Embryonic facial prominence (tissue), 1 donor: ENCODE data around the gene RSAD1.

Source experiments
- DNase-seq: peaks from one replicate; pipeline ENCODE4 v3.0.0-alpha.2; 2016; ENCODE audit errors: extremely low spot score

Gene RSAD1

DNA sequence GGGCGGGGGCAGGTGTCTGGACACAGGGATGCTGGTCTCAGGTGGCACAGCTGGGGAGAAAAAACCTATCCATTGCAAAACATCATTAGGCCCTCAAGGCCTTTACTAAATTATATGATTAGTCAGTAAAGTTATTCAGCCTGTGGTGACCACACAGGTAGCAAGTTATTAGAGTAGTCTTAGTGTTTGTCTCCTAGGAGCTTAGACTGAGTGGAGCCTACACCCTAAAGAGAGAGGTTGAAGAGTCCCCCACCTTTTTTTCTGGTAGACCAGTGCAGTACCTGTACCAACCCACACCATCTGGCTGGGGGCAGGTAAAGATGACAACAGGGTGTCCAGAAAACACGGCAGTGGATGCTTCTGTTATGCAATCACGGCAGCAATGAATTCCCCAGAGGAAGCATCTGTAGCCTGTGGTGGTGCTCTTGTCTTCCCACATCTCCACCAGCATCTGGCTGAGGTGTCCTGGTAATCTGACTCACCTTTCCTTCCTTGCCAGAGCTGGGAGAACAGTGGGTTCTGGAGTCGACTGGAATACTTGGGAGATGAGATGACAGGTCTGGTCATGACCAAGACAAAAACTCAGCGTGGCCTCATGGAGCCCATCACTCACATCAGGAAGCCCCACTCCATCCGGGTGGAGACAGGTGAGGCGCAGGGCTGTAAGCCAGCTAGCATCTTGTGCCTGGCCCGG, 40.6 kb downstream of the RSAD1 start:
- DNase-seq = no peak

DNA sequence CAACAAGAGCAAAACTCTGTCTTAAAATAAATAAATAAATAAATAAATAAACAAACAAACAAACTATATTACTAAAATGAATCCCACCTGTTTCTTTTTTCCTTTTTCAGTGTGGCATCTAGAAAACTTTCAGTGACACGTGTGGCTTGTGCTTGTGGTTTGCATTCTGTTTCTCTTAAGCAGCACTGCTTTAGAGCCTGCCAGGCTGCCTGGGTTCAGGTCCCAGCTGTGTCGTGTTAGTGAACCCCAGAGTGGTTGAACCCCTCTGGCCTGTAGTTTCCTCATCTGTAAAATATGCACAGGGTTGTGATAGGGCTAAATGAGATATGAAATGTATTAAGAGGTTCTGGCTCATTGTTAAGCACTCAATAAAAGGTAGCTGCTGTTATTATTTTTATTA, 41.8 kb downstream of the RSAD1 start:
- DNase-seq = no peak

DNA sequence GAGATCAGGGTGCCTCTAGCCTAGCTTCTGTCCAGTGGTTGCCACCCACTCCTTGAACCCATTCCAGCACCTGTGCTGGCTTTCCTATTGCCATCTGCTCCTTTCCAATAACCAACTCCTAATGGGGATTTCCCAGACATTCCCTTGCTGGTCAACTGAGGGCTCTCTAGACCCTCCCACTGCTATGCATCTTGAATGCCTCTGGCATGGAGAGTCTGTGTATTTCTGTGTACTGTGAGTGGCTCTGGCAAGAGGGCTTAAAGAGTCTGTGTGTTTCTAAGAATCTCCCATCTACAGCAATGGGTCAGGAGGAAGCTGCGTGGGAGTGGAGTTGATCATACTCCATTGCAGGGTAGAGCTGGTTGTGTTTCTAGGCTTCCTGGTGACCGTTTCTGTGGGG, 42.9 kb downstream of the RSAD1 start:
- no peak for DNase-seq

DNA sequence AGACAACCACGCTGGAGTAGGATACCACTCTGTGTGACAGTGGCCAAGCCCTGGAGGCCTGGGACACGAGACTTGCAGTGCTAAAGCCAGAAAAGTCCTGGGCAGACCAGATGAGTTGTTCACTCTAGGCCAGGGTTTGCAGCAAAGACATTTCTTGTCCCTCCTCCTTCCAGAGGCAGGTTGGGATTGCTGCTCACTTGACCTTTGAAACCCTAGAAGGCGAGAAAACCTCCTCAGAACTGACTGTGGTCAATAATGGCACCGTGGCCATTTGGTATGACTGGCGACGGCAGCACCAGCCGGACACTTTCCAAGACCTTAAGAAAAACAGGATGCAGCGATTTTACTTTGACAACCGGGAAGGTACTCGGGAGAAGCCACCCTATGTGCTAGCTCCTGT, 44.1 kb downstream of the RSAD1 start:
- DNase-seq = no peak

DNA sequence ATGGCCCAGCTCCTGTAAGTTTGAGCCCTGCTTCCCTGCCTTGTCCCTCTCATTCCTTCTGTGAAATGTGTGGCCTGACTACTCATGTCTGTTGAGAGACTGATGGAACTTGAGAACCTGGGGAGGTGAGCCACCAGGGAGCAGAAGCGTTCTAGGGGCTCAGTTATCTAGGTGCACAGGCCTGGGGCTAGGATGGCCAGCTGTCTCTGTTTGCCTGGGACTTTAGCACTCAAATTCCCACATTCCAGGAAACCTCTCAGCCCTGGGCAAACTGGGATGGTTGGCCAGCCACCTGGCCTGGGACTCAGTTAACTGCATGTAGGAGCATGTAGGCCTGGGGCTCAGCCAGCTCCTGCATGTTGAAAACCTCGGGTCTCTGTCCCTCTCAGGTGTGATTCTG, 44.5 kb downstream of the RSAD1 start:
- no peak for DNase-seq

DNA sequence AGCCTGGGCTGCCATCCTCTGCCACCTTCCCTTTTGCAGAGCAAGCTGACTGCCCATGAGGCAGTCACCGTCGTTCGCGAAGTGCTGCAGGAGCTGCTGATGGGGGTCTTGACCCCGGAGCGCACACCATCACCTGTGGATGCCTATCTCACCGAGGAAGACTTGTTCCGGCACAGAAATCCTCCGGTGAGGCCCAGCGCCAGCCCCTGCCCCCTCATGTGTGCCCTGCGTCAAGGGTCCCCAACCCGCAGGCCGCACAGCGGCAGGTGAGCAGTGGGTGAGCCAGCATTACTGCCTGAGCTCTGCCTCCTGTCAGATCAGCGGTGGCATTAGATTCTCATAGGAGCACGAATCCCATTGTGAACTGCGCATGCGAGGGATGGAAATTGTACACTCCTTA, 46.2 kb downstream of the RSAD1 start:
- no peak for DNase-seq

DNA sequence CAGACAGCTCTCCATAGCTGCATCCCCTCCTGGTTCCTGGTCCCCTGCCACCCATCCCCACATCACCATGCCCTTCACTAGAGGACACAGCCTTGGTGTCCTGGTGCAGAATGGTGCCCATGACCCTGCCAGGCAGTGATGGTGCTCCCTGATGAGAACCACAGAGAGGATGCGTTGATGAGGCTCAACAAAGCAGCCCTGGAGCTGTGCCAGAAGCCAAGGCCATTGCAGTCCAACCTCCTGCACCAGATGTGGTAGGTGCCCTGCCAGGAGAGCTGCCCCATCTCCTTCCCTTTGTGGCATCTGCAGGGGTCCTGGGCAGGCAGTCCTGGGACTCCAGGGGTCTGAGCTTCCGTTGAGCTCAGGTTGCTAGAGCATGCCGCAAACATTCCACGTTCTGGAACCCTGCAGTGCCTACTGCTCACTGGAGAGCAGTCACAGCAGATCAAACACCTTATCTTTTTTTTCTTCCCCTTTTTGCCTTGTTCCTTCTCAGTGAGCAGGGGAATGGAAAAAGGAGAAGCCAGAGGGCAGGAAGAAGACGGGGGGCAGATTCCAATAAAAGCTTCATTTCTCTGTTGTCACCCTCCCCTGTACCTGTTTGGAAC, 48.6 kb downstream of the RSAD1 start:
- no peak for DNase-seq

DNA sequence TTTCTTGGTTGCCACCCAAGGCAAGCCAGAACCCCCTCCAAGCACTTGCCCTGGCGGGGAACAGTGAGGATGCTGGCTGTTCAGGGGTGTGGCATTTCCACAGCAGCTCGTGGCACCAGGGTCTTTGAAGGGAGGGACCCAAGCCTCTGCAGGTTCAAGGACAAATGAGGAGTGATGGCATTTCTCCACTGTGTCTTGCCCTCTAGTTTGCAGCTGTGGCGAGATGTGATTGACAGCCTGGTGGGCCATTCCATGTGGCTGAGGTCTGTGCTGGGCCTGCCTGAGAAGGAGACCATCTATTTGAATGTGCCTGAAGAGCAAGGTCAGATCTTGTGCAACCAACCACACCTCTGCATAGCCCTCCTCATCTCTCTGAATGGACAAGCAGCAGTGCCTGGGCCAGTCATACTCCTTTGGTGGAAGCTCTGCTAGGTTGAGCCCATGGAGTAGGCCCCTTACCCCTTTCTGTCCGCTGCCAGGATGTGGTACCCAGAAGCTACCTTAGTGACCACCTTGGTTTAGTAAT, 49.4 kb downstream of the RSAD1 start:
- DNase-seq = no peak

DNA sequence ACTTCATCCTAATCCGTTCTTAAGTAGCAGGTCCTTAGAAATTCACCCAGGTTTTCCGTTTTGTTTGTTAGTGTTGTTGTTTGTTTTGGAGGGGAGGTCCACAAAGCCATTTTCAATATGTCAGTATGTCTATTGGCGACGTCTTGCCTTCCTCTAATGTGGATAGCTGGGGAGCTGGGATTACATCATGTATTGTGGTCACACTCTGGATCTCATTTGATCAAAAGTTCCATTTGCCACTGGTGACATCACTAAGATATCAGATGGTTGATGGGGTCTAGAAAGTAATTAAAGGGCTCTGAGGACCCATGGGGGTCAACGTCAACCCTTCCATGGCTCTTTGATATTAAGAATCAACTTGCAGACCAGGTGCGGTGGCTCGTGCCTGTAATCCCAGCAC, 51.2 kb downstream of the RSAD1 start:
- DNase-seq = no peak

DNA sequence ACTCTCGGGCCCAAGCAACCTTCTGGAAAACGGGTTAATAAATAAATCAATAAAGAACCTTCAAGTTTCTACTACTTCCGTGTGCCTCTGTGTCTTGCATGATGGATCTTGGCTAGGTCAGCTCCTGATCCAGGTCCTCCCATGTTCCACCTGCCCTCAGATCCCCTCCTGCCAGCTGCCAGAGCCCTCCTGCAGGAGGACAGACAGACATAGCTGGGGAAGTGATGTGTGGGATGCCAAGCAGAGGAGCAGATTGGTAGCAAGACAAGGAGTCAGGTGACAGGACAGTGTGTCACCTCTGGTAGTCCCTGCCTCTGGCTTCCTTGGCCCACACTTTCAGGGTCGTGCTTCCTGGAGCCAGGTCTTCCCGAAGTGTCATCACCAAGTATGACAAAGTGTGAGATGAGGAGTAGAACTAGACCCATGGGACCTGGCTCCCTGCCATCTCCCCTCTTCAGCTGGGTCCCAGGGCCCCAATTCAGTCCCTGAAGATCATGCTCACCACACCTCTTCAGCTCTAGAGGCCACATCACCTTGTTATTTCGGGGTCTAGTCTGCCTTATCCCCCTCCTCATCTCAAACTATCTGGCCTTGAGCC, 52.9 kb downstream of the RSAD1 start:
- no peak for DNase-seq

DNA sequence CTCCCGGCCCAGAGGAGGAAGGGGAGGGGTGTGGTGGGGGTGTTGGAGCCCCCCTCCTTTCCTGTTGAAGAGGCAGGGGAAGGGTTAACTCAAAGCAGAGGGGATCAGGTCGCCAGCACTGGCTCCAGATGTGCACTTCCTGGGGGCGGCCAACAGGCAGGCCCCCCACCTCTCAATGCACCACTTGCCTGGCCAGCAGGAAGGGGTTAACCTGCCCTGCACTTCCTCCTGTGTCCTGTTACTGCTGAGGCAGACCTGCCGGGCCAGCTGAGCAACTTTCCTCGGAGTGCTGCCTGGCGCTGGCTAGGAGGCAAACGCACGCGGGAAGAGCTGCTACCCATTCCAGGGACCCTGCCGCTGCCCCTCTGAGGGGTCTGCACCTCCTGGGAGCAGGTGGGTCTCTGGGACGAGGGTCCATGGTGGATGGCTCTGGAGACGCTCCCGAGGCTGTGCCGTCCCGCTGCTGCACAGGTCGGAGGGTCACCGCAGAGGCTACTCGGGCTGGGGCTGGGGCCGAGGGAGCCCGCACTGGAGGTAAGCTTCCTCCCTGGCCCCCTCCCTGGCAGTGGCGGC, 53.9 kb downstream of the RSAD1 start, which contains the start of gene EPN3:
Gene EPN3 (plus strand): TSS at position 284 of the 573 bp plus-strand sequence. CDS start 3,822 bp downstream, outside the sequence.
- DNase-seq = no peak

DNA sequence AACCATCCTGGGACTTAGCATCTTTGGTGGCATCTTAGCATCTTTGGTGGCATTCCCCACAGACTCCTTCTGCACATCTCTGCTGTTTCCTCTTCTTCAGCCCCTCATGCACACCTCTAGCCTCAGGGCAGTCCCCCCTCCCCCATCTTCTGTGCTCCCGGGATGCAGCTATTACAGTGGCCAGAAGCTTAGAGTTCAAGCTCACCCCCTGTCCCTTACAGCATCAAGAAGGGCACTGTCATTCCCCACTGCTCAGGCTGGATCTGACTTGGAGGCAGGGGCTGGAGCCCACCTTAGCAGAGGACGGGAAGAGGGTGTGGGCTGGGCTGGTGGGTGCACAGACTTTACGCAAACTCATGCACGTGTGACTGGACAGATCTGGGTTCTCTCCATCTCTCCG, 54.5 kb downstream of the RSAD1 start:
- DNase-seq = no peak

DNA sequence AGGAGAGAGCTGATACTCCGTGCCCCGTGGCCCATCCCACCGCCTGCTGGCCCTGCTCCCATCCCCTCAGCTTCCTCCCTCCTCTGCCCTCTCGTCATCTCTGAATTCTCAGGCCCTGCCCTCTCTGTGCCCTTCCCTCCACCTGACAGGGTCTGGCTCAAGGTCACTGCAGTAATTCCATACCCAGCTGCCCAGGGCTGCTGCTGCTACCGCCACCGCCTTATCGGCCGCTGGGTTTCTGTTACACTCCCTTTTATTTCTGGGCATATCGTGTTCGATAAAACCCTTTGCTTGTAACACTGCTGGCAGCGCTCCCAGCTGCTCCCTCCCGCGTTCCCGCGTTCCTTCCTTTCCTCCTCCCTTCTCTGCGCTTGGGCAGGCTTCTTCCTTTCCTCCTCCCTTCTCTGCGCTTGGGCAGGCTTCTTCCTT, 55.1 kb downstream of the RSAD1 start:
- no peak for DNase-seq

DNA sequence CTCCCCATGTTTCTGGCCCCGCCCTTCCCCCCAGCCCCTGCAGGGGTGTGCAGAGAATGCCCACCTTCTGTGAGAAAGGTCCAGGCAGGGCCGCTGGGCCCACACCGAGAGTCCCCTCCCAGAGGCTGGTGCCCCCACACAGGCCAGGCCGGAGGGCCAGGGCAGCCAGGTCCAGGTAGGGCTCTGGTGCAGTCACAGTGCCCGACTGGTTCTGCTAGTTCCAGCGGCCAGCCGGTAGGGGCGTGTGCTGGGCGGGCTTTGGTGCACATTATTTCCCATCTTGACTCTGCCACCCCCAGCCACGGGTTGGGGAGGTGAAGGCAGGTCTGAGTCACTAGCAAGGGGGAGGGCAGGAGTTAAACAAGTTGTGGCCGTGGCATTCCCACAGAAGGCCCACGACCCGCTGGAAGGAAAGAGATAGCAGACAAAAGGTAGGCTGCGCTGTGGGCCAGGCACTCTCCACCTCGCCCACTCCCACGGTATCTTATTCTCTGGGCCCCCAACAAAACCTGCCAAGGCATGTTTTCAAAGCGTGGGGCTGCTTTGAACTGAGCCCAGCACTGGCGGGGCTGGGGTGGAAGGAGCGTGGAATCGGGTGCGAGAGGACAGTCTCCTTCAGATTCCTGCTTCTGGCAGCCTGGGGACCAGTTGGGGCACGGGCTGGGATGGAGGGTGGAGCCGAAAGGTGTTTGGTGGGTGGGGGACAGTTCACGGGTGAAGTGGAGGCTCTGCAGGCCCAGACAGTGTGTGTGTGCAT, 55.7 kb downstream of the RSAD1 start:
- no peak for DNase-seq

DNA sequence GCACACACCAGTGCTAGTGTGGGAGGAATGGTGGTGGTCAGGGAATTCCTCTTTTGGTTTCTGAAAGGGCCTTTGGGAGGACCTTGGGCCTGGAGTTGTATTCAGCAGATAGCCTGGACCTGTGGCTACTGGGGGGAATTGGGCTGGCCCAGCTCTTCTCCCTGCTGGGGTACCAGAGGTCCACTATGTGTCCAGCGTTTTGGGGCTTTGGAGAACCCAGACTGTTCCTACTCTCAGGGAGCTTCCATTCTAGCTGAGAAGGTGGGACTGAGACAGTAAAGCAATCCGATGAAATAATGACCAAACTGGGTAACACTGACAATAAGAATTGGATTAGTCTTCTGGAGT, 56.3 kb downstream of the RSAD1 start:
- DNase-seq = no peak

DNA sequence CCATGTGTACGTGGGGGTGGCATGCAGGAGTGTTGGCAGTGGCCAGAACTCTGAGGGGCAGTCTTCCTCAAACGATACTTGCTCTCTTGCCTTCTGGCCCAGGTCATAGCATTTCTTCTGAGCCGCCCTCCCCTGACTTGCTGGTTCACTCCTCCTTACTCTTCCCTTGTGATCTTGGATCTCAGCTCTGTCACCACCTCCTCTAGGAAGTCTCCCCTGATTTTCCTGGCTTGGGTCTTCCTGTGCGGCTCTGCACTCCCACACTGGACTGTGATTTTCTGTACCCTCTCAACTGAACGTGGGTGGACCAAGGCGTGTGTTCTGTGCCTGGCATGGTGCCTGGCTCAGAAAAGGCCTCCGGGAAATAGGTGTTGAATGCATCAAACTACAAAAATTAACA, 56.7 kb downstream of the RSAD1 start:
- DNase-seq = no peak
